SK-N-SH (cell line): ENCODE results near the gene TDRKH.

Experiments
- CTCF ChIP-seq: fragments of 200-600 bp; sonication (generic); IDR thresholded peaks from 2 replicates; pipeline ENCODE4 v1.6.1; 2017; ENCODE audit warnings: antibody characterized with exemption, mild to moderate bottlenecking, moderate library complexity
- ELF1 ChIP-seq: IDR thresholded peaks from 2 replicates; pipeline ENCODE4 v1.4.0; 2012
- EP300 ChIP-seq, 2 experiments: IDR thresholded peaks; 2 replicates each; pipeline versions ENCODE4 v1.4.0 to v1.6.1; 2012; ENCODE audit warnings: borderline replicate concordance in 1 of 2, low read depth in 1 of 2, low read length in 1 of 2
- EZH2phosphoT487 ChIP-seq: fragments of 200-600 bp; sonication (generic); IDR thresholded peaks from 2 replicates; pipeline ENCODE4 v1.6.1; 2017; ENCODE audit warnings: low read depth, mixed run types, mild to moderate bottlenecking, antibody characterized with exemption, moderate library complexity, borderline replicate concordance
- JUND ChIP-seq: IDR thresholded peaks from 2 replicates; pipeline ENCODE4 v1.4.0; 2012
- MAX ChIP-seq: IDR thresholded peaks from 2 replicates; pipeline ENCODE4 v1.4.0; 2012; ENCODE audit warnings: low read depth
- MEF2A ChIP-seq: IDR thresholded peaks from 2 replicates; pipeline ENCODE4 v1.4.0; 2012; ENCODE audit warnings: low read depth, borderline replicate concordance
- PBX3 ChIP-seq: IDR thresholded peaks from 2 replicates; pipeline ENCODE4; 2012
- REST ChIP-seq: IDR thresholded peaks from 2 replicates; pipeline ENCODE4 v1.6.1; 2012; ENCODE audit warnings: mild to moderate bottlenecking, low read depth, low read length, moderate library complexity
- SIN3A ChIP-seq: IDR thresholded peaks from 2 replicates; pipeline ENCODE4 v1.6.1; 2012; ENCODE audit warnings: low read depth, mild to moderate bottlenecking, low read length, moderate library complexity, borderline replicate concordance
- SMC3 ChIP-seq: IDR thresholded peaks from 2 replicates; pipeline ENCODE4 v1.6.1; 2012; ENCODE audit warnings: low read depth, low read length, improper control_type of control experiment
- TAF1 ChIP-seq: IDR thresholded peaks from 2 replicates; pipeline ENCODE4 v1.6.1; 2012; ENCODE audit warnings: low read depth, mild to moderate bottlenecking, low read length, moderate library complexity, borderline replicate concordance
- USF1 ChIP-seq: IDR thresholded peaks from 2 replicates; pipeline ENCODE4 v1.4.0; 2012; ENCODE audit warnings: low read depth, borderline replicate concordance

GRCh38 chr1:151759241-151759640 is 31.1 kb downstream of the TDRKH start:
- TF ChIP-seq CTCF (no peak), ELF1 (no peak), PBX3 (no peak), TAF1 (no peak), JUND (no peak), REST (no peak), USF1 (no peak), EP300 (IDR thresholded peaks at IDR 0.05; ENCODE audit: borderline replicate concordance in 1 of 2, low read depth in 1 of 2, low read length in 1 of 2) (no peak), SMC3 (no peak), MEF2A (no peak), EZH2phosphoT487 (no peak), MAX (no peak), SIN3A (no peak)
